G401 (cell line): Measurements from ENCODE around the gene RBBP8. TPM values are rescaled to one million over a fixed set of nuclear protein-coding genes. Genes with fewer than 3 reads are reported as not detected.
"Not testable (repeated sequence)": the region's sequence is repeated elsewhere in the genome, so short reads cannot be mapped to it uniquely, and the experiment has no call there.

ENCODE experiments used
- DNase-seq: peaks from one replicate; pipeline ENCODE4 v3.0.0-alpha.2; 2015; ENCODE audit warnings: low spot score
- in situ Hi-C: cut with HindIII; loops from 2 replicates; pipeline ENCODE4 v1.10.0; 2016; ENCODE audit warnings: low sequenced_read_pairs, mixed read lengths
- total RNA-seq: library from RNA; depleted of rRNA; stranded (reverse); fragments of >200 nt; shearing (Covaris generic); gene quantifications from 2 replicates; pipeline ENCODE4 v1.2.3, GENCODE V29; 2014; rRNA removed

RBBP8 gene
- total RNA-seq, result 34.5 and 52.2 TPM in 2 replicates

DNA sequence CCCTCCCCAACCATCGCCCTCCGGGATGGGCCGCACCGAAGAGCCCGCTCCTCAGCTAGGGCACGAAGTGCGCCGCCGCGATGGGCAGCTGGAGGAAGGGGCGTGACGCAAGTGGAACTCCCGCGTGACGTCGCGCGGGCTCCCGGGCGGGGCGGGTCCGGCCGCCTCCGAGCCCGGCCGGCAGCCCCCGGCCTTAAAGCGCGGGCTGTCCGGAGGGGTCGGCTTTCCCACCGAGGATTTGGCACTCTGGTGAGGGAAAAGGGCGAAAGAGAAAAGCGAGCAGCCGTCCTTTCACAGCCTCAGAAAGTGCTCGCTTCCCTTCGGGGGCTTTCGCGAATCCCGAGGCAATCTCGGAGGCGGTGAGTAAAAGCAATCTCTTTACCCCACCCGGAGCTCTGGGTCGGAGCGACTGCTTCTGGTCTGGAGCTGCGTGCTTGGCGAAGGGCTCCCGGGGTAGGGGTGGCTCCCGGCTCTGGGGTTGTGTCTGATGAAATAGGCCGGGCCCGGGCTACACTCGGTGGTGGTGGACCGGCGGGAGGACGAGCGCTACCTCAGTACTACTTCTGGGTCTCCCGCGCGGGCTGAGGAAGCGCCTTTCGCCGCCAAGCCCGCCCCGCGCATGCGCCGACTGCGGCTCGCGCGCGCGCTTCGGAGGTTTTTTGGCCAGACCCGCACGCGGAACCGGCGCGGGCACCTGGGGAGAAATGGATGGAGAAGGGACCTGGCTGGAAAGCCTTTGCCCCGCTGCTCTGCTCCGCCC is at the start of gene RBBP8:
Gene RBBP8, plus strand, starts transcription at position 123 of the 760 bp plus-strand sequence. CDS start 3,524 bp downstream, outside the sequence.
- in situ Hi-C loops, result no loop called here
- peak; percentile 81 for DNase-seq

DNA sequence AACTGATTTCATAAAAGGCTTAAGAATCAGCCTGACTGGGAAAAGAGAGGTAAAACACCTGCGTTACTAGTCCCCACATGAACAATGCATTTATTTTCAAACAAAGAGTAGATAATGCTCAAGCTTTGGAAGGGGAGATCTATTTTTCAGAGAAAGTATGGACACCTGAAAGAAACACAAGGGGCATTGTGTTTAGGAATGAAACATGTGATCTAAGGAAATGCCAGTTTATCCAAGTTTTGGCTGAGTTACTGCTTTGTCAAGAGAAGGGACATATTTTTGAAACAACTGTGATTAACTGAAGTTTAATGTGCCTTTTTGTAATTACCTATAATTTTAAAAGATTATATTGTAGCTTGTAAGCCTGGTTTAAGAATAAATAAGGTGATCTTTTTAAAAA is 49.3 kb upstream of the RBBP8 start:
- no peak for DNase-seq
- in situ Hi-C loops, result no loop called here

DNA sequence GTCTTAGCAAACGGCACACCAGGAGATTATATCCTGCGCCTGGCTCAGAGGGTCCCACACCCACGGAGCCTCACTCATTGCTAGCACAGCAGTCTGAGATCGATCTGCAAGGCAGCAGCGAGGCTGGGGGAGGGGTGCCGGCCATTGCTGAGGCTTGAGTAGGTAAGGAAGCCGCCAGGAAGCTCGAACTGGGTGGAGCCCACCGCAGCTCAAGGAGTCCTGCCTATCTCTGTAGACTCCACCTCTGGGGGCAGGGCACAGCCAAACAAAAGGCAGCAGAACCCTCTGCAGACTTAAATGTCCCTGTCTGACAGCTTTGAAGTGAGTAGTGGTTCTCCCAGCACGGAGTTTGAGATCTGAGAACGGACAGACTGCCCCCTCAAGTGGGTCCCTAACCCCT is 47.4 kb upstream of the RBBP8 start:
- in situ Hi-C loops, result not testable (repeated sequence)

DNA sequence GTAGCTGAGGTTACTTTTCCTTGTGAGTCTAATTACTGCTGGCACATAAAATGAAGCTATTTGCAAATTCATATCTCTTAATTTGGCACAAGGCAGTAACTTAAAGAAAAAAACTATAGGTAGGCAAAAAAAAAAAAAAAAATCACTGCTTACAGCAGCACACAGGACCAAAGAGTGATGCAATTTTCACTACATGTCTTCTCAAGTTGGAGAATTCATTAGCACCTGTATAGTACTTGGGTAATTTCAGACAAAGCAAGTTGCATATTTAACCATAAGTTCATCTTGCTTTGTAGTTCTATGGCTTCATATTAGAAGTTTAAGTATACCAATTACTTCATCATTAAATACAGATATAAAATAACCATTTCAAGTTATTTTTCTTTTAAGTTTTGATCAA is 33.7 kb upstream of the RBBP8 start:
- in situ Hi-C loops, result no loop called here
- DNase-seq, result no peak

More for the DNA sequence above, 47.4 kb upstream of the RBBP8 start:
- not testable (repeated sequence) for DNase-seq

DNA sequence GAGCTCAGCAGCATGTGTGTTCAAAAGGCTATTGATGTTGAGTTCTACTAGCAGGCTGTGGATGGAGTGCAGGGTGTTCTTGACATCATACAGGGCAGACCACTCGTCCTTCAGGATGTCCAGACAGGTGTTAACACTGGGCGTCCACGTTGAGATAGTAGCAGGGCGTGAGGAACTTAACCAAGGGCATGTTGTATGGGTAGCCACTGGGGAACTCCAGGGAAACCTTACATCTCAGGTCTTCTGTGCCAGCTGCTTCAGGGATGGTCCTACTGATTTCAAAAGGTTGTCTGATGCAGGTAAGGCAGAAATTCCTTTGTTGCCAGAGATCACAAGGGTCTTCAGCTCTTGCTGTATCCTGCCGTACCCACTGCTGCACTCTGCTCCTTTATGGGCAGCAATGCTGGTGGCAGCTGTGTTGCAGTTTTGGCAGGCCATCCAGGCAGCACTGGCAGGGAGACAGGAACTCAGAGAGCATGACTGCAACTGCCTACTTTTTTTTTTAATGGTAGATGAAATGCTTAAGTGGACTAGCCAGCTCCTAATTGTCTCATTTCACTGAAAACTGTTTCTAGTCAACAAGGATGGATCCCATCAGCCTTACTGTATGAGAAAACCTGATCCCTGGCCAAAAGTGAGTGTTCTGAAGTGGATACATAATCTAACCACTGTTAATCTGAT is 32.4 kb upstream of the RBBP8 start:
- no peak for DNase-seq
- in situ Hi-C loops, result no loop called here

DNA sequence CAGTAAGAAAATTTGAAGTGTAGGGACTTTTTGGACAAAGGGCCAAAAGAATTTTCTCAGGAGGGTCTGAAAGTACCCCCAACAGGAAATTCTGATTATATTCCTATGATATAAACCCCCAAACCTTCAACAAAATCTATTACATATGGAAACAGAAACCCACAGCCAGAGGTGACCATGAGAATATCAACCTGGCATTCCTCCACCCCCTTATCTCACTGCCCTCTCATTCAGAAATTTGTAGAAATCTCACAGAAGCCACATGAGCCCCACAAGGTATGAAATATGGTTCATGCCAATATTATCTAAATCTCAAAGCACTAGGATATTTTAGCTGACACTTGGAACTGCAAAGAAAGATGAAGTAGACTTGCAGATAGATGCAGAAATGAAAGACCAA is 31.0 kb upstream of the RBBP8 start:
- no peak for DNase-seq
- in situ Hi-C loops, result no loop called here

DNA sequence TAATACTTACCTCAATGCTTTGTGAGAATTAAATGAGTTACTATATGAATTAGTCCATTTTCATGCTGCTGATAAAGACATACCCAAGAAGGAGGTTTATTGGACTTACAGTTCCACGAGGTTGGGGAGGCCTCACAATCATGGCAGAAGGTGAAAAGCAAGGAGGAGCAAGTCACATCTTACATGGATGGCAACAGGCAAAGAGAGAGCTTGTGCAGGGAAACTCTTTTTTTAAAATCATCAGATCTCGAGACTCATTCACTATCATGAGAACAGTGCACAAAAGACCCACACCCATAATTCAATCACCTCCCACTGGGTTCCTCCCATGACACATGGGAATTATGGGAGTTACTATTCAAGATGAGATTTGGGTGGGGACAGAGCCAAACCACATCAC is 29.9 kb upstream of the RBBP8 start:
- in situ Hi-C loops, DNase-seq: not testable (repeated sequence)

DNA sequence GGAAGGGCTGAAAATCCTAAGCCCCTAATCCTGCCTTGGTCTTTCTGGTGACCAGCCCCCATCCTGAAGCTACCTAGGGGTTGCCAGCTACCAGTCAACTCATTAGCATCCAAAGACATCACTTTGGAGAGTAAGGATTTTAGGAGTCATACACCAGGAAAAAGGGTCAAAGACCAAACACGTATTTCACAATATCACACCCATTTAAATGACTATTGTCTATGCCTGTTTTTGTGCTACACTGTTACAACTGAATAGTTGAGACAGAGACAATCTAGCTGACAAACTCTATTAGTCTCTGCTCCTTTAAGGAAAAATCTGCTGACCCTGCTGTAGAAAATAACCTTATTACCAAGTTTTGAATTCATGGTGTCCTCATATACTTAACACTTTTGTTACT is 21.0 kb upstream of the RBBP8 start:
- DNase-seq, result no peak
- in situ Hi-C loops, result no loop called here

DNA sequence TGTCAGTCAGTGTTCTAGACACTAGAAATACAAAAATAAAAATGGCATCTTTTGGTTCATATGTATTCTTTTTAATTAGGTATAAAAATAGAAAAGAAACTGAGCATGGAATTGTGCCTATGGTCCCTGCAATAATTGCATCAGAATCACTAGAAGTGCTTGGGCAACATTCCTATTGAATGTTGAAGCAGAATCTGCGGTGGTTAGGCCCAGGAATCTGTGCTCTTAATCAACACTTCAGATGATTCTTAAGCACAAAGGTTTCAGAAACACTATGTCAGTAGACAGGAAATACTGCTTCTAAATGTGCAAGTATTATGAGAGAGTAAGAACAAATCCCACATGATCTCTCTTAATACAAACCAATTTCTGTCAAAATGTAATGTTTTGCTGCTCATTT is 20.3 kb upstream of the RBBP8 start:
- in situ Hi-C loops, result no loop called here
- no peak for DNase-seq

DNA sequence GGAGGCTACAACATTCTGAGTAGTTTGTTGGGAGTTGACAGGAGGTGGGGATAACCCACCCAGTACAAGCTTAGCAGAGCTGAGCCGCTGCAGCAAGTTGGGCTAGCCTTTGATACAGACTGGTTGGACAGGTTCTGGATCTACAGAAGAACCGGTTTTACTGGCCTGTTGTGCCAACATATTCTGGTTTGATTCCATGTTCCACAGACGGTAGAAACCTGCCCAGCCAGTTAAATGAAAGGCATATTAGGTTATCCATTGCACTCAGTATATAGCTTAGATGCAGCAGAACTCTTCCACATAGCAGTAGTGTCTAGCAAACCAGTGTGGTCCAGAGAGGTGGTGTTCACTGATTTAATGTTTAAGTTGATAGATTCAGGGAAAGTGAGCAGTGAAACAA is 19.3 kb upstream of the RBBP8 start:
- no peak for DNase-seq
- in situ Hi-C loops, result no loop called here

DNA sequence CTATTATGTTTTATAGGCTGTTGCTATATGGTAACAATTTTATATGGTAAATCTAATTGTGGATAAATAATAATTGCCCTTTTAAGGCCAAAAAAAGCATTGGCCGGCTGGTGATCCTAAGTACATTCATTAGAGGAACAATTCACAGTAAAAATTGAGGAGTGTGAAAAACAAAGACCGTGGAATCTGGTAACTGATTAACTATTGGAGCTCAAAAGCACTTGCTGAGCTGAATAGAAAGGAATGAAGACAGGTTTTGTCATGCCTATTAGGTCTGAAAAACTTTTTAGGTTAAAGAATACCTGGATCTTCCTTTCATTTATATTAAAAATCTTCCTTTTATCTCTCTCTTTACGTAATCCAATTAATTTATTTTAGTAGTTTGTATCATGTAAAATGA is 18.5 kb upstream of the RBBP8 start:
- no peak for DNase-seq
- in situ Hi-C loops, result no loop called here

DNA sequence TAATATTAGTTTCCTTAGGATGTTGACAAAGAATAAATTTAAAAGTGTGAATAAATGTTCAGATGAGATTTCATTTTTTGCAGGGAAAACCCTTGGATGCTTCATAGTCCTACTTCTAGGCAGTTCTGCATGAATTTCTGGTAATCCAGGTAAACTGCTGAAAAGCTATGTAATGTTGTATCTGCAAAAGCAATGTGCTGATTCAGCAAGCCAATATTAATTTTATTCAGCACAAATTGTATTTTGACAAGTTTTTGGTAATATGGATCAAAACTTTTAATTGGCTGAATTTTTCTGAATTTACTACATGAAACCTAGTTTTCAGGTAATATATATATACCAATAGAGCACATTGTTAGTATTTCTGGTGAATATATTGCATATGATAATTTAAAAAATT is 17.8 kb upstream of the RBBP8 start:
- no peak for DNase-seq

DNA sequence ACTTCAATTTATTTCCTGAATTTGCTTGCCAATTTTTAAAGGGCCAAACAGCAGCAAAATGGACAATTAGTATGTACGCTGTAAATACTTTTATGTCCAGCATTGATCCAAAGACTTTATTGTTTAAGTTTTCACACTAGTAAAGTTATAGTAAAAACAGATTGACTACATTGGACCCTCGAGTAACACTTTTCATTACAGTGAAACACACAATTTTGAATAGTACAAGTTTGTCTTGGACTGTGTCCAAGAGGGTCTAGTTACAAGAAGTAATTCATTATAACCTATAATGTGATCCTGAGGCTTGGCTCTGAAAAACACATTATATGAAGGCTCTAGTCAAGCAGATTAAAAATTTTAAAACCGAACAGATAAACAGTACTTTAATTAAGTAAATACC is 11.4 kb upstream of the RBBP8 start:
- DNase-seq, result no peak
- in situ Hi-C loops, result no loop called here

More for the DNA sequence above, 17.8 kb upstream of the RBBP8 start:
- in situ Hi-C loops, result no loop called here

DNA sequence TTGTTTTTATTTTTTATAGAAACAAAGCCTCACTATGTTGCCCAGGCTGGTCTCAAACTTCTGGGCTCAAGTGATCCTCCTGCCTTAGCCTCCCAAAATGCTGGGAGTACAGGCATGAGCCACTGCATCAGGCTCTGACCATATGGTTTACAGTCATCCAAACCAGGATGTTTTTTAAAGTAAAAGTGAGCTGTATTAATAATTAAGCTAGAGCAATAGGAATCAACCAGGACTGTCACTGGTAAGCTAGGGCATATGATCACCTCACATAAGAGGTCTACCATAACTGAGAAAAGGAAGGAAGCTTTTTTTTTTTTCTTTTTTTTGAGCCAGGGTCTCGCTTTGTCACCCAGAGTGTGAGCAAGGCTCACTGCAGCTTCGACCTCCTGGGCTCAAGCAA is 8.5 kb upstream of the RBBP8 start:
- in situ Hi-C loops, result no loop called here
- no peak for DNase-seq

DNA sequence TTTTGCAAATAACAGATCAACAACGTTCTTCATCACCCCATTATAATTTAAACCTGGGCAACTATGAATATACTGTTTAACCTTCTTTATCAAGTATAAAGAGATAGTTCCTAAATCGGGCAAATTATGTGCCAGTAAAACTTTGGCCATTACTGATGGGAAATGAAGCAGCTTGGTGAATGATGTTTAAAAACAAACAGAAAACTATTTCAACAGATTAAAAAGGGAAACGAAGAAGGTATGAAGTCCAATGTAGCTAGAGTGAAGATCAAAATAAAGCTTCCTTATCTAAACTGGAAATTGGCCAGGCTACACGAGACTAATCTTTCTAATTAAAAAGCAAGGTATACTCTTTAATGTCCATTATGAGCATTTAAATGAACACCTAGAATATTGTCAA is 6.7 kb upstream of the RBBP8 start:
- DNase-seq, result no peak
- in situ Hi-C loops, result no loop called here

DNA sequence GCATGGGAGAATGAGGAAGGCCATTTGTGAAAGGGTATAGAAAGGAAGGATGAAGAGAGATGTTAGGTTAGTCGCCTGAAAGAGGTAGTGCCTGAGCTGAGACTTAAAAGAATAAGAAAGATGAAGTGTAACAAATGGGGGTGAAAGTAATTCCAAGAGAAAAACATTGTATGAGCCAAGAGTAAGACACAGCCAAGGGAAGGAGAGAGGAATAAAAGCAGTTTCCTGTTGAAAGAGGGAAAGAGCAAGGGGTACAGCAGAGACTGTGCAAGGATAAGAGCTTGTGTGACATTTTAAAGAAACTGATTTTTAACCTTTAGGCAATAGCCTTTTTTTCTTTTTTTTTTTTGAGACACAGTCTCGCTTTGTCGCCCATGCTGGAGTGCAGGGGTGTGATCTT is 4.8 kb upstream of the RBBP8 start:
- in situ Hi-C loops, result no loop called here
- no peak for DNase-seq

DNA sequence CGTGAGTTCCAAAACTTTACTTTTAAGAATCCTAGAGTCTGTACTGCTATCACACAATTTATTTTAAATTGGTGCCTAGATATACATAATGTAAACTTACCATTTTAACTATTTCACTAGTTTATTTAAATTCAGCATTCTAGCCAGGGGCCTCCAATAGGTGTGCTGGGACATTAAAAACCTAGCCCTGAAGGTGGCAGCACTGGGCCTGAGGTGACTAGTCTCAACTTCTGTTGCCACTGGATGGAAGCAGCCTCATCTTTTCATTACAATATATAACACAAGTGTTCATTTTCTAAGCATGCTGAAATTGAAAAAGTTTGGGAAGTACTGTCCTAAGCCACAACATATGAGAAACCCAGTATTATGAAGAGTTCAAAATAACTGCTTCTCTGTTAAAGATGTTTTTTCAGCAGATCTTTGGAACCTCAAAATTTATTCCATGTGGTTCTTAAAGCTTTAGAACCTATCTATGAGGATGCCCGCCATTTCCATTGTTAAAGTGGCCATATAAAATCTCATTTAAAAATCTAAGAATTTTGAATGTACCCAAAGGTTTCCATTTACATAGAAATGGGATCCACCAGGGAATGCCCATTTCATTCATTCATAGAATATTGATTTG is 2.9 kb upstream of the RBBP8 start:
- DNase-seq, result peak; percentile 67
- in situ Hi-C loops, result no loop called here

DNA sequence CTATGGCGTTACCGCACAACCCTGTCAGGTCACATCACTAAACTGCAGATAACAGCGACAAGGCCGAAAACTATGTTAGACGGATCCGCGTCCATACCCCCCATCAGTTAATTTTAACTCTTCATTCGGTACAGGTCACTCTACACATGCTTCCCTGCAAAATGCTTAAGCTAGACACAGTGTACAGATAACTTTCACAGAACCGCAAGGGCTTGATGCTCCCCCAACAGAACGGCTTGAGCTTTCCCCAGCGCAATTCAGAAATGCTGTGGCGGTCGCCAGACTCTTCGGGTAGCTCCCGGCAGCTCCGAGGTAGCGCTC is 283 bp upstream of the RBBP8 start:
- no peak for DNase-seq
- in situ Hi-C loops, result no loop called here

DNA sequence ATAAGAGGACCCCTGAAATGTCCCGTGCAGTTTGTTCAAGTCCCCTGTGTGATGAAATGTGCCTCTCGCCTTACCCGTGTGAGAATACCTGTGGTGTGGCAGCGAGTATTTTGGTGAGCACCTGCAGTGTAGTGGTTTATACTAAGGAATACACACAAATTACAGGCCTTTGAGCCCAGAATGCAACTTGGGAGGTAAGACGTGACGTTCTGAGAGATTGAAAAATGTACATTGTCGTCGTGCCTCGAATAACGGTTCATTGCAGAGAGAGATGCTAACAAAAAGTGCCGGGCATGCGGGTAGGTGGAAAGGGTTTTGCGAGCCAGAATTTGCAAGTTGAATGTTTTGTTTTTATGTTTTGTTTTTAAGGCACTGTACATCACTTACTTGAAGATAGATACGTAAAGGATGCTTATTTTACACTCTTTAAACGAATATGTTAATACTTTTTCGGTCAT is 867 bp downstream of the RBBP8 start:
- in situ Hi-C loops, result no loop called here
- no peak for DNase-seq

DNA sequence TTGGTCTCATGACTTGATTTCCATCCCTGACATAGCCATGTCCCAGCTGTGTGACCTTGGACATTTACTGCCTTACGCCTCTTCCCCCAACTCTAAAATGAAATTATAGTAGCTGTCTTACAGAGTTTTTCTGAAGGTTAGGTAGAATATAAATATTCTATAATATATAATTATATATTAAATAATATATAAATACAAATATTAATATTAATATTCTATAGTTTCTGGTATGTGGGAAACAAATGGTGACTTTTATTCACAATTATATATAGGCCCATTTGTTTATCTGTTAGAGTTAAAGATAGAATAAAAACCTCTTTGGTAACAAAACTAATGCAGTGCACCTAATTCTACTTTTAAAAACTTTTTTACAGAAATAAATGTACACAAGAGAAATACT is 1.7 kb downstream of the RBBP8 start:
- no peak for DNase-seq
- in situ Hi-C loops, result no loop called here
